WTC11 (cell line): ENCODE results near the gene WSCD2.

Experiments
- ATF1 ChIP-seq: sonication (generic); formaldehyde crosslinking; IDR thresholded peaks from 2 replicates; pipeline ENCODE4 v1.8.1; 2023; ENCODE audit warnings: mild to moderate bottlenecking, moderate library complexity, missing genetic modification reagents
- ATF3 ChIP-seq: sonication (generic); formaldehyde crosslinking; conservative IDR thresholded peaks from 2 replicates; pipeline ENCODE4 v1.8.1; 2022; ENCODE audit warnings: mild to moderate bottlenecking, missing genetic modification reagents
- CTCF ChIP-seq: fragments of 200-600 bp; IDR thresholded peaks from 2 replicates; pipeline ENCODE4 v1.8.0; 2022; ENCODE audit warnings: antibody characterized with exemption
- SMAD3 ChIP-seq: sonication (generic); formaldehyde crosslinking; IDR thresholded peaks from 2 replicates; pipeline ENCODE4 v1.8.0; 2022; ENCODE audit warnings: missing genetic modification reagents, mild to moderate bottlenecking, borderline replicate concordance
- ZNF263 ChIP-seq: sonication (generic); formaldehyde crosslinking; IDR thresholded peaks from 2 replicates; pipeline ENCODE4 v1.8.1; 2022; ENCODE audit warnings: low read depth, mild to moderate bottlenecking, moderate library complexity, missing genetic modification reagents
- ZNF423 ChIP-seq: fragments of 250-450 bp; sonication (Bioruptor Pico); IDR thresholded peaks from 2 replicates; pipeline ENCODE4 v2.1.2; 2022; ENCODE audit warnings: mild to moderate bottlenecking, moderate library complexity
- TF ChIP-seq, protein P1 (sequence below): fragments of 250-450 bp; sonication (Bioruptor Pico); IDR thresholded peaks from 2 replicates; pipeline ENCODE4 v1.9.0; 2021; ENCODE audit warnings: mild to moderate bottlenecking
- TF ChIP-seq, protein P2 (sequence below): sonication (generic); formaldehyde crosslinking; IDR thresholded peaks from 2 replicates; pipeline ENCODE4 v1.8.0; 2022; ENCODE audit warnings: mild to moderate bottlenecking, missing genetic modification reagents
- TF ChIP-seq, protein P3 (sequence below): sonication (generic); formaldehyde crosslinking; IDR thresholded peaks from 2 replicates; pipeline ENCODE4 v1.8.1; 2023; ENCODE audit warnings: mild to moderate bottlenecking, missing genetic modification reagents, moderate library complexity

DNA sequence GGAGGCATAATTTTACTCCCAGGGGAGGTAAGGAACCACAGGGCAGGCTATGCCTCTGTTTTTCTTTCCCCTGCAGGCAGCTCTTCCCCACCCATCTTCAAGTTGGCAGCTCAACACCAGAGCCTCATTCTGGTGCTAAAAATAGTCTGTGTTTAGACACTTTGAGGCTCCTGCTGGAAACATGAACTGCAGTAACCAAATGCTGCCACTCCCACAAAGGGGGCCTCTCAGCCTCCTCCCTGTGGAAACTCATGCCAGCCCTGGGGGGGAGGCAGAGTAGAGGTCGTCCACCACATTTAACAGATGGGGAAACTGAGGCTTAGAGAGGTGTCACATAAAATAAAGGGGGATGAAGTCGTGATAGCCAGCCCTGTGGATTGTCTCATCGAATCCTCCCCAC, 61.4 kb downstream of the WSCD2 start:
- TF ChIP-seq, protein P1, sequence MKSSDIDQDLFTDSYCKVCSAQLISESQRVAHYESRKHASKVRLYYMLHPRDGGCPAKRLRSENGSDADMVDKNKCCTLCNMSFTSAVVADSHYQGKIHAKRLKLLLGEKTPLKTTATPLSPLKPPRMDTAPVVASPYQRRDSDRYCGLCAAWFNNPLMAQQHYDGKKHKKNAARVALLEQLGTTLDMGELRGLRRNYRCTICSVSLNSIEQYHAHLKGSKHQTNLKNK (CRISPR knock-in tag), result no peak
- TF ChIP-seq SMAD3 (CRISPR knock-in tag) (no peak), ATF1 (CRISPR knock-in tag) (no peak), ZNF263 (no peak), ATF3 (CRISPR knock-in tag) (no peak), CTCF (no peak), ZNF423 (no peak)
- TF ChIP-seq, protein P2, sequence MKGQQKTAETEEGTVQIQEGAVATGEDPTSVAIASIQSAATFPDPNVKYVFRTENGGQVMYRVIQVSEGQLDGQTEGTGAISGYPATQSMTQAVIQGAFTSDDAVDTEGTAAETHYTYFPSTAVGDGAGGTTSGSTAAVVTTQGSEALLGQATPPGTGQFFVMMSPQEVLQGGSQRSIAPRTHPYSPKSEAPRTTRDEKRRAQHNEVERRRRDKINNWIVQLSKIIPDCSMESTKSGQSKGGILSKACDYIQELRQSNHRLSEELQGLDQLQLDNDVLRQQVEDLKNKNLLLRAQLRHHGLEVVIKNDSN (CRISPR knock-in tag), result no peak
- TF ChIP-seq, protein P3, sequence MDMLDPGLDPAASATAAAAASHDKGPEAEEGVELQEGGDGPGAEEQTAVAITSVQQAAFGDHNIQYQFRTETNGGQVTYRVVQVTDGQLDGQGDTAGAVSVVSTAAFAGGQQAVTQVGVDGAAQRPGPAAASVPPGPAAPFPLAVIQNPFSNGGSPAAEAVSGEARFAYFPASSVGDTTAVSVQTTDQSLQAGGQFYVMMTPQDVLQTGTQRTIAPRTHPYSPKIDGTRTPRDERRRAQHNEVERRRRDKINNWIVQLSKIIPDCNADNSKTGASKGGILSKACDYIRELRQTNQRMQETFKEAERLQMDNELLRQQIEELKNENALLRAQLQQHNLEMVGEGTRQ (CRISPR knock-in tag), result no peak
